Measurements from ENCODE around the gene REXO5. TPM values are rescaled to one million over a fixed set of nuclear protein-coding genes. Genes with fewer than 3 reads are reported as not detected.

REXO5 gene
- polyA plus RNA-seq, 1 experiment: 2.6 TPM

- no peaks in the 10 kb centered on the region for H3K9me3 ChIP-seq (ENCODE audit: control insufficient read depth, insufficient read depth, low read length)
- POLR2A ChIA-PET: interaction anchor here (0.6 to 2.4 kb wide), 7 partner anchors 15 to 449 kb away, joined by 3 to 13 read pairs (median 6); partner anchors contain the start of genes DCUN1D3 and LYRM1
- no peak overlapping the region for H3K4me3 ChIP-seq (ENCODE audit: low read depth, low read length)
- peak overlapping the region; percentile 52 for H3K27ac ChIP-seq (ENCODE audit: low read depth, low read length)
- peak; percentile 86 for DNase-seq (ENCODE audit: low read depth, low spot score)
- no peak for TF ChIP-seq CTCF (IDR thresholded peaks at IDR 0.05; ENCODE audit: low read depth, low read length)
- CTCF ChIA-PET: interaction anchor here (0.6 to 7.3 kb wide), 12 partner anchors 9 to 450 kb away, joined by 3 to 59 read pairs (median 22); partner anchors contain the start of gene LDAF1
- H3K27me3 ChIP-seq (ENCODE audit: control insufficient read depth, insufficient read depth, low read length): no peaks in the 10 kb centered on the region
Observed at GRCh38 chr16:20851601-20852000, 45.3 kb downstream of the REXO5 start.

GRCh38 chr16:20853143-20853542 is 46.8 kb downstream of the REXO5 start:
- no peaks in the 10 kb centered on the region for H3K9me3 ChIP-seq (ENCODE audit: control insufficient read depth, insufficient read depth, low read length)
- H3K4me3 ChIP-seq (ENCODE audit: low read depth, low read length): no peak overlapping the region
- H3K27ac ChIP-seq (ENCODE audit: low read depth, low read length): no peak overlapping the region
- CTCF ChIA-PET: interaction anchor here (1.0 to 5.6 kb wide), 3 partner anchors 12 to 449 kb away, joined by 4 to 37 read pairs (median 34); no protein-coding TSS in a partner anchor
- no peak for TF ChIP-seq CTCF (IDR thresholded peaks at IDR 0.05; ENCODE audit: low read depth, low read length)
- DNase-seq (ENCODE audit: low read depth, low spot score): no peak
- H3K27me3 ChIP-seq (ENCODE audit: control insufficient read depth, insufficient read depth, low read length): no peaks in the 10 kb centered on the region
- POLR2A ChIA-PET: no interaction called here

- ChIA-PET POLR2A (no interaction called here), CTCF (interaction anchor here (1.0 to 5.6 kb wide), 3 partner anchors 11 to 448 kb away, joined by 4 to 37 read pairs (median 34); no protein-coding TSS in a partner anchor)
- H3K27me3 ChIP-seq (ENCODE audit: control insufficient read depth, insufficient read depth, low read length): no peaks in the 10 kb centered on the region
- no peak for DNase-seq (ENCODE audit: low read depth, low spot score)
- TF ChIP-seq CTCF (IDR thresholded peaks at IDR 0.05; ENCODE audit: low read depth, low read length): no peak
- no peaks in the 10 kb centered on the region for H3K9me3 ChIP-seq (ENCODE audit: control insufficient read depth, insufficient read depth, low read length)
- H3K27ac ChIP-seq (ENCODE audit: low read depth, low read length): no peak overlapping the region
- H3K4me3 ChIP-seq (ENCODE audit: low read depth, low read length): no peak overlapping the region
Observed at GRCh38 chr16:20853981-20854620, 47.8 kb downstream of the REXO5 start.

- no peak for TF ChIP-seq CTCF (IDR thresholded peaks at IDR 0.05; ENCODE audit: low read depth, low read length)
- DNase-seq (ENCODE audit: low read depth, low spot score): no peak
- POLR2A ChIA-PET: no interaction called here
- no peak overlapping the region for H3K27ac ChIP-seq (ENCODE audit: low read depth, low read length)
- no peak overlapping the region for H3K4me3 ChIP-seq (ENCODE audit: low read depth, low read length)
- CTCF ChIA-PET: no interaction called here
- H3K27me3 ChIP-seq (ENCODE audit: control insufficient read depth, insufficient read depth, low read length): no peaks in the 10 kb centered on the region
- H3K9me3 ChIP-seq (ENCODE audit: control insufficient read depth, insufficient read depth, low read length): no peaks in the 10 kb centered on the region
Observed at GRCh38 chr16:20854963-20855362, 48.6 kb downstream of the REXO5 start.

- Histone ChIP-seq H3K4me3 (ENCODE audit: low read depth, low read length) (no peak overlapping the region), H3K9me3 (ENCODE audit: control insufficient read depth, insufficient read depth, low read length) (no peaks in the 10 kb centered on the region), H3K27me3 (ENCODE audit: control insufficient read depth, insufficient read depth, low read length) (no peaks in the 10 kb centered on the region), H3K27ac (ENCODE audit: low read depth, low read length) (no peak overlapping the region)
- ChIA-PET CTCF (interaction anchor here (0.6 kb wide), 1 partner anchor 73 kb away, joined by 3 read pairs; no protein-coding TSS in a partner anchor), POLR2A (no interaction called here)
- no peak for TF ChIP-seq CTCF (IDR thresholded peaks at IDR 0.05; ENCODE audit: low read depth, low read length)
- no peak for DNase-seq (ENCODE audit: low read depth, low spot score)
Observed at GRCh38 chr16:20857281-20857680, 51.0 kb downstream of the REXO5 start.

All from AG04450 (cell line).